Mesodermal cell (in vitro differentiated cells): ENCODE measurements around the gene ZMIZ1.

Source experiments
- H3K27ac ChIP-seq: 2 replicates; pipeline ENCODE4 v1.7.0; 2013; ENCODE audit warnings: mild to moderate bottlenecking, low read depth, low read length, moderate library complexity; ENCODE audit not compliant: severe bottlenecking
- H3K36me3 ChIP-seq: 2 replicates; pipeline ENCODE4 v1.7.1; 2013; ENCODE audit warnings: mild to moderate bottlenecking, low read length, moderate library complexity; ENCODE audit not compliant: control insufficient read depth, insufficient read depth
- H3K4me1 ChIP-seq: one replicate; pipeline ENCODE4 v1.7.1; 2013; ENCODE audit warnings: mild to moderate bottlenecking, low read length; ENCODE audit not compliant: insufficient read depth, control insufficient read depth, poor library complexity, severe bottlenecking
- H3K4me3 ChIP-seq: 2 replicates; pipeline ENCODE4 v1.7.0; 2013; ENCODE audit warnings: low read length, control low read depth, mild to moderate bottlenecking; ENCODE audit not compliant: insufficient read depth, poor library complexity, severe bottlenecking; ENCODE audit errors: extremely low read depth
- H3K9me3 ChIP-seq: 2 replicates; pipeline ENCODE4 v1.7.1; 2013; ENCODE audit warnings: mild to moderate bottlenecking, low read length, moderate library complexity; ENCODE audit not compliant: control insufficient read depth
- WGBS, 2 experiments: methylation state at CpG; one replicate each; pipeline ENCODE4 v1.1.5; 2013; ENCODE audit warnings: missing lambda C conversion rate in 2 of 2; ENCODE audit not compliant: insufficient coverage in 2 of 2; 5-methylcytosine and 5-hydroxymethylcytosine counted together

The ZMIZ1 gene

DNA sequence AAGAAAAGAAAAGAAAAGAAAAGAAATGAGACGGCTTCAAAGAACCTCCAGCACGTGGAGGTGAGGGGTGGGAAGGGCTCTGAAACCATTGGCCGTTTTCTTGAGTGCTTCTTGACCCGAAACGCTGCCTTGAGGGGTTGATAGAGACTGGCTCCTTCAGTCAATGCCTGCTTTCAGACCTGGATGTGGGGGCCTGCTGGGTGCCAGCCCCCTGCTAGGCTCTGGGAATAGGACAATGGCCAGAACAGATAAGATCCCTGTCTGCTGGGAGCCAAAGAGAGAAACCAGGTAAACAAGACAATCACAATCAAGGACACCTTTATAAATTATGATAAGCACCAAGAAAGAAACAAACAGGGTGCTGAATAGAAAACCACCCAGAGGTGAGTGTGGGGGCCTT lies 27.7 kb downstream of the ZMIZ1 start:
- no peak overlapping the region for H3K27ac ChIP-seq
- 88 to 90% methylated on average over 5 of the region's 5 CpGs for WGBS, 2 experiments
- H3K4me1 ChIP-seq, result peaks cover 73% of the 10 kb centered on the region

DNA sequence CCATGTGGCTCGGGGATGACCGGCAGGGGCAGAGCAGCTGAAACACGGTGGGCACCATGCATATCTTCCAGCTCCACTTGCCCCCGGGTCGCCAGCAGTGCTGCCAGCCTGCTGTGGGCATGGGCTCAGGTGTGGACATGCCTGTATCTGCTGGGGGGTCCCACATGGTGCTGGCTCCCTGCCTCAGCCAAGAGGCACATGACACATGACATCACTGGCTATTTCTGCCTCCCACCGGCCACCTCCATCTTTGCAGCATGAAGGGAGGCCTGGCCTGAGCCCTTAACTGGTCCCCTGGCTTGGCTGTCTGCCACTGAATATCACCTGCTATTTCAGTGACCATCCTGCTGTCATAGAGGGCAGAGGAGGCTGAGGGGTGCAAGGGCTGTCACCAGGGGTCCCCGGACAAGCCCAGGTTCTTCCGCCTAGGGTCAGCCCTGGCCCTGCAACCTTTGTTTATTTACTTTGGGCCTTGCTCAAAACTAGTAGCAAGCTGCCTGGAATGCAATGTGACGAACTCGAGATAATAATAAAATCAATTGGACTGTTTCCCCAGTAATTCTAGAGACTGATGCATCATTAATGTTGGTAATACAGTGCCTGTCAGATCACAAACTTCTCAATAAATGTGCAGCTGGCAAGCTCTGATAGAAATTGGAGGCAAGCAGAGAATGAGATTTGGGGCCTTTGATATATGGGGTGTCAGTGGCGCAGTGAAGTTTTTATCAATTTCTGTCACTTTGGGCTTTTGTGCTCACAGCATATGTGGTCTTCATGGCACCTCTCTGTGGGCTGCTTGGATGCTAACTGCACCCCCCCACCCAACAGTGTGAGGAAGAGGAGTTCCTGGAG lies 28.5 kb downstream of the ZMIZ1 start:
- Histone ChIP-seq H3K4me3 (no peak overlapping the region), H3K9me3 (no peaks in the 10 kb centered on the region), H3K36me3 (peaks cover 52% of the 10 kb centered on the region), H3K4me1 (peaks cover 74% of the 10 kb centered on the region), H3K27ac (no peak overlapping the region)
- 94 to 96% methylated on average over 7 to 9 of the region's 11 CpGs for WGBS, 2 experiments

More for the DNA sequence above, 27.7 kb downstream of the ZMIZ1 start:
- Histone ChIP-seq H3K36me3 (peaks cover 52% of the 10 kb centered on the region), H3K9me3 (no peaks in the 10 kb centered on the region), H3K4me3 (no peak overlapping the region)

DNA sequence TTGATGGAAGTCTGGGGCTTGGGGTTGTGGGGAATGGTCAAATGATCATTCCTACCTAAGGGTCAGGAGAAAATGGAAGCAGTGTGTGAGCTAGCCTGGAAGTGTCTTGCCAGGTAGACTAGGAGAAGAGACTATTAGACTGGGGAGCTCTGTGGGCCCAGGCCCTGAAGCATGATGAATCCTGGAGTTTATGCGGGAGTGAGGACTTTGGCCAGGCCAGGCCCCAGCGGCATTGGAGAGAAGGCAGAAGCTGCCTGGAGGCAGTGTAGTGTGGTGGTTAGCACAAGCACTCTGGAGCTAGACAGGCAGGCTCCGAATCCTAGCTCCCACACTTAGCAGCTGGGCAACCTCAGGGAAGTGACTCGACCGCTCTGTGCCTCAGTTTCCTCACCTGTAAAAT lies 29.3 kb downstream of the ZMIZ1 start:
- 100% methylated on average over 3 to 5 of the region's 5 CpGs for WGBS, 2 experiments
- Histone ChIP-seq H3K9me3 (no peaks in the 10 kb centered on the region), H3K27ac (no peak overlapping the region), H3K4me3 (no peak overlapping the region), H3K4me1 (peaks cover 70% of the 10 kb centered on the region), H3K36me3 (peaks cover 44% of the 10 kb centered on the region)

GRCh38 chr10:79098596-79099015 lies 29.8 kb downstream of the ZMIZ1 start:
- H3K4me3 ChIP-seq, result no peak overlapping the region
- 70 to 83% methylated on average over 9 to 10 of the region's 10 CpGs for WGBS, 2 experiments
- H3K36me3 ChIP-seq, result peaks cover 44% of the 10 kb centered on the region
- no peak overlapping the region for H3K27ac ChIP-seq
- peaks cover 67% of the 10 kb centered on the region for H3K4me1 ChIP-seq
- no peaks in the 10 kb centered on the region for H3K9me3 ChIP-seq

DNA sequence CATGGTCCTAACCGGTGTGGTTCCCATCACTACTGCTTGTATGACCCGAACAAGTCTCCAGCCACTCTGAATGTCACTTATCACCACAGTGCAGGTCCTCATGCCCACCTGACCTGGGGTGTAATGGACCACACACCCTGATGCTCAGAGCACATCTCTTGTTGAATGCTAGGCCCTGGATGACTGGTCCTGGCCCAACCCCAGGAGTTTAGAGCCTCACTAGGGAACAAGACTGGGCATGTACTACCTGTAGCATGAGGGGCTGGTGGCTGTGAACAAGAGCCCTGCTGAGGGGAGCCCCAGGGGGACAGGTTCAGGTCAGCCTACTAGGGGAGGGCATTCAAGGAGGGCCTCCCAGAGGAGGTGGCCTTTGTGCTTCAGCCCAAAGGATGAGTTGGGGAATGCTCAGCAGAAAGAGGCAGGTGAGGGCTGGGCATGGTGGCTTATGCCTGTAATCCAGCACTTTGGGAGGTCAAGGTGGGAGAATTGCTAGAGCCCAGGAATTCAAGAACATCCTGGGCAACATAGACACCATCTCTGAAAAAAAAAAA lies 31.2 kb downstream of the ZMIZ1 start:
- Histone ChIP-seq H3K36me3 (peaks cover 42% of the 10 kb centered on the region), H3K4me1 (peaks cover 58% of the 10 kb centered on the region), H3K27ac (no peak overlapping the region), H3K4me3 (no peak overlapping the region), H3K9me3 (no peaks in the 10 kb centered on the region)
- 86% methylated on average over 2 of the region's 2 CpGs; no CpG with 5 or more reads in 1 of the 2 experiments for WGBS, 2 experiments

- peaks cover 54% of the 10 kb centered on the region for H3K4me1 ChIP-seq
- H3K27ac ChIP-seq, result no peak overlapping the region
- WGBS, 2 experiments, result 83 to 85% methylated on average over 4 of the region's 5 CpGs
Measured at GRCh38 chr10:79100771-79101170, 32.0 kb downstream of the ZMIZ1 start.

GRCh38 chr10:79101560-79102497 lies 33.1 kb downstream of the ZMIZ1 start:
- 71 to 81% methylated on average over 12 to 16 of the region's 22 CpGs for WGBS, 2 experiments
- Histone ChIP-seq H3K4me1 (peaks cover 53% of the 10 kb centered on the region), H3K36me3 (peaks cover 41% of the 10 kb centered on the region), H3K9me3 (no peaks in the 10 kb centered on the region), H3K27ac (no peak overlapping the region), H3K4me3 (no peak overlapping the region)

More at GRCh38 chr10:79100771-79101170, 32.0 kb downstream of the ZMIZ1 start:
- Histone ChIP-seq H3K4me3 (no peak overlapping the region), H3K36me3 (peaks cover 39% of the 10 kb centered on the region), H3K9me3 (no peaks in the 10 kb centered on the region)

DNA sequence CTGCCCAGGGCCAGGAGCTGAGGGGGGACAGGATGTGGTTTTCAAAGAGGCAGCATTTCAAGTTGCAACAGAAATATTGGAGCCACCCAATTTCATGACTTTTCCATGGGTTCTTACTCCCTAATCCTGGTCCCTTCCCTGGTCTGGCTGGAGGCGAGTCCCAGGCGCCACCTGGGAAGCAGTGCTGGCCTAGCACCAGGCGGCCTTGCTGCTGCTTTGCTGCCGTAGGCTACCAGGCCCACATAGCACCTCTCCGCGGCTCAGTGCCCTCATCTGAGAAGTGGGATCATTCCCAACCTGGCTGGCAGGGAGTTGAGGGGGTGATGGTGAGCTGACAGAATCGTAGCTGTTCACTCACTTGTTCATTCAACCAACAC lies 33.7 kb downstream of the ZMIZ1 start:
- Histone ChIP-seq H3K27ac (no peak overlapping the region), H3K4me3 (no peak overlapping the region), H3K9me3 (no peaks in the 10 kb centered on the region), H3K36me3 (peaks cover 46% of the 10 kb centered on the region), H3K4me1 (peaks cover 46% of the 10 kb centered on the region)
- 96 to 98% methylated on average over 3 to 6 of the region's 7 CpGs for WGBS, 2 experiments

DNA sequence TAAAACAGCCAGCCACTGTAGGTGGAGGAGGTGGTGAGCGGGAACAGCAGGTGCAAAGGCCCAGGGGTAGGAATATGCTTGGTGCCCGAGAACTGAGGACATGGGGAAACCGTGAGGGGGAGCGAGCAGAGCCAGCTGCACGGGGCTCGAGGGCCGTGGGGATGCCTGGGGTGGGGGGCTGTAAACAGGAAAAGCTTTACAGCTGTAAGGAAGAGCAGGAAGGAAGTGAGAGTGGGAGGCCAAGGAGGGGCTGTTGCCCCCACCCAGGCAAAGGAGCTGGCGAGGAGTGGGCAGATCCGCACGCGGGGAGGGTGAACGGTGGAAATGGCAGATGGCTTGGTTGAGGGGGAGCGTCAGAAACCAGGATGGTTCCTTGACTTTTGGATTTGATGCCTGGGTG lies 34.4 kb downstream of the ZMIZ1 start:
- H3K9me3 ChIP-seq, result no peaks in the 10 kb centered on the region
- H3K27ac ChIP-seq, result no peak overlapping the region
- H3K4me1 ChIP-seq, result peaks cover 46% of the 10 kb centered on the region
- WGBS, 2 experiments, result 91 to 97% methylated on average over 7 to 13 of the region's 13 CpGs
- H3K36me3 ChIP-seq, result peaks cover 45% of the 10 kb centered on the region
- H3K4me3 ChIP-seq, result no peak overlapping the region

DNA sequence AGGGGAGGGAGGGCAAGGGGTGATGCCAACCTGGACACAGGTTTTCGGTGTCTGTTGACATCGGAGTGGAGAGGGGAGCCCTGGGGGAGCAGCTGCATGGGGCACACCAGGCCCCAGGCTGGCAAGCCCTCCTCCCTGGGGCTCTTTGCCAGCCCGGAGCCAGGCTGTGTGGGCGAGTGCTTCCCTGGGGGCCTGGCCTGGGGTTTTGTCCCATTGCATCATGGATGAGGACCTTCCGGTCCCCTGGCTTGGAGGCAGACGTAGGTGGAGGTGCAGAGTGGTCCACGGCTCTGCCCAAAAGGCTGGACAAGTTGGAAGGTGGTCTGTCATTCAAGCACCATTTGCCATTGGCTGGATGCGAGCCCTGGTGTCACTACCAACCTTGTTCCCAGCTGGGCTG lies 34.8 kb downstream of the ZMIZ1 start:
- H3K27ac ChIP-seq, result no peak overlapping the region
- no peaks in the 10 kb centered on the region for H3K9me3 ChIP-seq
- peaks cover 43% of the 10 kb centered on the region for H3K4me1 ChIP-seq
- 91 to 98% methylated on average over 8 of the region's 8 CpGs for WGBS, 2 experiments
- H3K36me3 ChIP-seq, result peaks cover 42% of the 10 kb centered on the region
- H3K4me3 ChIP-seq, result no peak overlapping the region
